ENCODE data around the gene ADSL. TPM values are rescaled to one million over a fixed set of nuclear protein-coding genes. Genes with fewer than 3 reads are reported as not detected.

Gene ADSL
- total and polyA plus RNA-seq, 2 of the 8 experiments (the other 6 are each of a cell fraction or from before 2014, with no cell fraction given), result 197 to 218 TPM

DNA sequence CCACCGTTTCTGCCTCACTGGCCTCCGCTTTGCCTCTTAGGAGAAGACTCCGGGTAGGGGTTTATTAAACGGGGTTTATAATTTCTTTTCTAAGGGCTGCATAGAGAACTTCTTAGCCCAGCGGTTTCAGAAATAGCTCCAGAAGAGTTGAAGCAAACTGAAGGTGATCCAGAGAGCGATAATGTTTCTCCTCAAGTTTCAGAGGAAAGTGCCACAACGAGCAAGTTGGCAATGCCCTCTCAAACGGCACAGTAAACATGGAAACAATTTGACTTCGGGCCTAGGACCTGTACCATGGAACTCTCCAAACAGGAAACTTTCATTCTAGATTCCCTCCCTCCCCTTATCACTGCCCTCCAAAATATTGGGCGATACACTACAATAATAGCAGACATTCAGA, 1.0 kb downstream of the ADSL start:
- peak overlapping the region; percentile 95 for H4K91ac ChIP-seq (replicated peaks; ENCODE audit: insufficient read length, low read length)
- no peak overlapping the region for H2BK20ac ChIP-seq (ENCODE audit: low read length)
- no peak overlapping the region for H2BK120ac ChIP-seq (replicated peaks; ENCODE audit: low read depth, low read length)
- 0 out of 2 replicates have a peak overlapping the region, but pooled peaks have one; percentile 94 for H2BK5ac ChIP-seq (ENCODE audit: low read depth, low read length)
- ChIA-PET CTCF (ENCODE audit: partially characterized antibody) (interaction anchor here (0.8 to 2.6 kb wide), 17 partner anchors 13 to 320 kb away, joined by 3 to 18 read pairs (median 5); partner anchors contain the start of gene SGSM3), POLR2A (ENCODE audit: partially characterized antibody) (interaction anchor here (0.9 to 3.7 kb wide), 11 partner anchors 11 to 509 kb away, joined by 3 to 21 read pairs (median 4); partner anchors contain the start of genes SGSM3, ST13 and XPNPEP3)
- peaks cover 7 to 36% of the 10 kb centered on the region in 2 experiments for H3K79me2 ChIP-seq (ENCODE audit: control insufficient read depth in 1 of 2, insufficient read depth in 2 of 2, low read length in 2 of 2)
- FAIRE-seq (no peak), DNase-seq (ENCODE audit: low read depth in 1 of 2, low spot score in 2 of 2) (no peak)
- peak overlapping the region; percentile 63; the same call in 1 of the 2 replicates for H3K27ac ChIP-seq (ENCODE audit: low read depth, low read length)
- H4K5ac ChIP-seq (ENCODE audit: insufficient read length, low read depth, low read length), result peak overlapping the region; percentile 28
- H3K9ac ChIP-seq (replicated peaks in 1 of 4; ENCODE audit: extremely low read depth in 1 of 4, low read depth in 3 of 4, low read length in 3 of 4), result peak overlapping the region; percentile 71 to 88 (median 82)
- H3K14ac ChIP-seq (ENCODE audit: insufficient read length), result no peak overlapping the region
- no peaks in the 10 kb centered on the region for H3K9me3 ChIP-seq (ENCODE audit: insufficient read depth in 2 of 2, low read depth in 1 of 2, low read length in 1 of 2)
- H3K4me3 ChIP-seq (ENCODE audit: extremely low read depth in 1 of 4, insufficient read depth in 2 of 4, low read depth in 3 of 4, low read length in 4 of 4), result peak overlapping the region; percentile 80 to 99 (median 90)
- peaks cover 11 to 34% (median 26%) of the 10 kb centered on the region in 4 experiments; a peak in 7 of 8 replicates for H3K36me3 ChIP-seq (ENCODE audit: control insufficient read depth in 2 of 4, insufficient read depth in 4 of 4, low read length in 3 of 4)
- H3K4me1 ChIP-seq (replicated peaks in 1 of 4; ENCODE audit: control insufficient read depth in 3 of 4, insufficient read depth in 4 of 4, low read length in 3 of 4), result peaks cover 0 to 6% (median 0%) of the 10 kb centered on the region in 4 experiments; a peak in 3 of 7 replicates
- no peak overlapping the region for H2AFZ ChIP-seq (ENCODE audit: low read length)
- H3K4ac ChIP-seq (replicated peaks; ENCODE audit: insufficient read length, low read depth, low read length), result peak overlapping the region; percentile 85
- H2BK15ac ChIP-seq (ENCODE audit: low read length), result no peak overlapping the region
- H3K23me2 ChIP-seq (ENCODE audit: low read depth, low read length), result peaks cover 13% of the 10 kb centered on the region
- H2BK12ac ChIP-seq (ENCODE audit: low read depth, low read length), result no peak overlapping the region
- H4K8ac ChIP-seq (ENCODE audit: extremely low read depth, insufficient read depth, low read length), result no peak overlapping the region
- H3K4me2 ChIP-seq (ENCODE audit: insufficient read depth in 1 of 2, low read depth in 2 of 2, low read length in 2 of 2), result peak overlapping the region; percentile 89 to 98
- H3K23ac ChIP-seq (ENCODE audit: insufficient read length), result no peak overlapping the region
- no peak overlapping the region for H2AK5ac ChIP-seq (ENCODE audit: low read depth, low read length)
- H3K27me3 ChIP-seq (replicated peaks in 1 of 4; ENCODE audit: control insufficient read depth in 3 of 4, extremely low read depth in 1 of 4, insufficient read depth in 3 of 4, low read length in 3 of 4), result no peaks in the 10 kb centered on the region
- H4K20me1 ChIP-seq (replicated peaks in 1 of 2; ENCODE audit: control insufficient read depth in 1 of 2, insufficient read depth in 2 of 2, low read length in 2 of 2), result peaks cover 0 to 6% of the 10 kb centered on the region in 2 experiments
- peak overlapping the region; percentile 11 for H3K56ac ChIP-seq (replicated peaks; ENCODE audit: insufficient read length, low read depth, low read length)
- H3K79me1 ChIP-seq (ENCODE audit: low read depth, low read length), result peaks cover 3% of the 10 kb centered on the region
- no peak overlapping the region for H3K18ac ChIP-seq (ENCODE audit: extremely low read depth, low read length)
- WGBS, 2 experiments (ENCODE audit: extremely low coverage in 1 of 2, insufficient coverage in 1 of 2, insufficient read length in 1 of 2, insufficient replicate concordance in 2 of 2, low coverage in 1 of 2, low lambda C conversion rate in 2 of 2, missing lambda C conversion rate in 1 of 2), result 38% methylated on average over 10 of the region's 10 CpGs; no CpG with 5 or more reads in 1 of the 2 experiments
- TF ChIP-seq JUND (IDR thresholded peaks at IDR 0.05; ENCODE audit: low read length), result no peak
- TF ChIP-seq SIN3A (conservative IDR thresholded peaks at IDR 0.05 in 1 of 2, IDR thresholded peaks at IDR 0.05 in 1 of 2; ENCODE audit: low read depth in 1 of 2, low read length in 2 of 2), result no peak
- no peak for TF ChIP-seq CHD1 (IDR thresholded peaks at IDR 0.05; ENCODE audit: low read depth, low read length)
- TF ChIP-seq NRF1 (IDR thresholded peaks at IDR 0.05; ENCODE audit: low read depth, low read length), result no peak
- TF ChIP-seq EZH2 (IDR thresholded peaks at IDR 0.05; ENCODE audit: low read depth, low read length, severe bottlenecking), result no peak
- no peak for TF ChIP-seq SUZ12 (IDR thresholded peaks at IDR 0.05; ENCODE audit: low read length)
- TF ChIP-seq RFX5 (IDR thresholded peaks at IDR 0.05; ENCODE audit: borderline replicate concordance, low read depth, low read length), result no peak
- TF ChIP-seq SP1 (IDR thresholded peaks at IDR 0.05; ENCODE audit: low read depth, low read length), result no peak
- TF ChIP-seq, protein P1, sequence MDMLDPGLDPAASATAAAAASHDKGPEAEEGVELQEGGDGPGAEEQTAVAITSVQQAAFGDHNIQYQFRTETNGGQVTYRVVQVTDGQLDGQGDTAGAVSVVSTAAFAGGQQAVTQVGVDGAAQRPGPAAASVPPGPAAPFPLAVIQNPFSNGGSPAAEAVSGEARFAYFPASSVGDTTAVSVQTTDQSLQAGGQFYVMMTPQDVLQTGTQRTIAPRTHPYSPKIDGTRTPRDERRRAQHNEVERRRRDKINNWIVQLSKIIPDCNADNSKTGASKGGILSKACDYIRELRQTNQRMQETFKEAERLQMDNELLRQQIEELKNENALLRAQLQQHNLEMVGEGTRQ (IDR thresholded peaks at IDR 0.05; ENCODE audit: low read length), result no peak

All from H1 (cell line).